ENCODE data around the gene LETM1. TPM values are rescaled to one million over a fixed set of nuclear protein-coding genes. Genes with fewer than 3 reads are reported as not detected.

The LETM1 gene
- total RNA-seq, 2 donors from 2014 or later: 28.2 to 40.3 TPM

- ATAC-seq (replicated peaks in 1 of 2): no peak
These were observed 92.3 kb downstream of the LETM1 start for GRCh38 chr4:1763550-1764080.

GRCh38 chr4:1763070-1763549 is 92.8 kb downstream of the LETM1 start:
- H3K27me3 Mint-ChIP-seq (ENCODE audit: low read depth): peaks cover 6% of the 10 kb centered on the region

More at GRCh38 chr4:1763550-1764080, 92.3 kb downstream of the LETM1 start:
- Mint-ChIP-seq H3K36me3 (ENCODE audit: insufficient read depth in 2 of 2) (no peaks in the 10 kb centered on the region), H3K27ac (no peak overlapping the region), H3K4me3 (no peak overlapping the region), H3K4me1 (ENCODE audit: low read depth) (peaks cover 8% of the 10 kb centered on the region), H3K9me3 (no peaks in the 10 kb centered on the region), H3K27me3 (ENCODE audit: low read depth) (peaks cover 6% of the 10 kb centered on the region)
- DNase-seq: no peak

DNA sequence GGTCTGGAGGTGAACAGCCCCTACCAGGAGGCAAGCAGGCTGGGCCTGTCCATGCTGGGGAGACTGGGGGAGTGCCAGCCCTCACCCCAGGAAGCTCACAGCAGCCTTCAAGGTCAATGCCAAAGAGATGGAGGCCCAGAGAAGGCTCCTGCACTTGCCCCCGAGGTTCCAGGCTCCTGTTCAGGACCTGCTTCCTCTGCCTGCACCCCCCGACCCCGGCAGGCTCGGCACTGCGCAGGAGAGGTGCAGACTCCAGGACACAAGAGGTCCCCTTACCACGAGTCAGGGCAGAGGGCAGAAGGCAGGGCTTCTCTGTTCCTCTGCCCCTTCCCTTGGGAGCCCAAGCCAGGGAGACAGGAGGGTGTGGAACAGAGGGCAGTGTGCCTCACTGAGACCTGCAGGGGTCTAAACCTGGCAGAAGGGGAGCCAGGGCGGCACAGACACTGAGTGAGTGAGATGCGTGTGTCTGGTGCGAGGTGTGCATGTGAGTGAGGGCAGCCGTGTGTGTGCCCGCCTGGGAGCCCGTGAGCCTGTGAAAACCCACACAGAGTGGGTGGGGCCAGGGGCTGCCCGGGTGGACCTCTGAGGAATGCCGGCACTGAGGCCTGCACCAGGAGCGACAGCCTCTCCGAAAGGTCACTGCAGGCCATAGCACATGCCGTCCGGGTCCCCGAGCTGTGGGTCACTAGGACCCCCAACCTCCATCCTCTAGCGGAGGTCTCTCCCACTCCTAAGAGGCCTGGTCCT is 93.5 kb downstream of the LETM1 start:
- no peak for DNase-seq
- H3K4me3 Mint-ChIP-seq: no peak overlapping the region
- ATAC-seq (replicated peaks in 1 of 2): no peak
- peaks cover 4% of the 10 kb centered on the region for H3K4me1 Mint-ChIP-seq (ENCODE audit: low read depth)
- no peaks in the 10 kb centered on the region for H3K9me3 Mint-ChIP-seq
- peaks cover 6% of the 10 kb centered on the region for H3K27me3 Mint-ChIP-seq (ENCODE audit: low read depth)
- H3K27ac Mint-ChIP-seq: no peak overlapping the region
- no peaks in the 10 kb centered on the region for H3K36me3 Mint-ChIP-seq (ENCODE audit: insufficient read depth in 2 of 2)

More at GRCh38 chr4:1763070-1763549, 92.8 kb downstream of the LETM1 start:
- Mint-ChIP-seq H3K27ac (no peak overlapping the region), H3K4me1 (ENCODE audit: low read depth) (peaks cover 4% of the 10 kb centered on the region), H3K4me3 (no peak overlapping the region), H3K36me3 (ENCODE audit: insufficient read depth in 2 of 2) (no peaks in the 10 kb centered on the region), H3K9me3 (no peaks in the 10 kb centered on the region)
- no peak for DNase-seq
- ATAC-seq (replicated peaks in 1 of 2): no peak

Other genes with a start within 250 kb of the LETM1 start
- gene FAM53A, start 171.8 kb downstream of the LETM1 start, total RNA-seq: 1 to 10 TPM; 1.4 to 4.0 TPM
- gene SLBP, start 143.8 kb downstream of the LETM1 start, total RNA-seq: 10 to 100 TPM; 56.4 to 63.1 TPM
- gene TMEM129, start 134.8 kb downstream of the LETM1 start, total RNA-seq: 10 to 100 TPM; 20.4 to 22.1 TPM
- gene TACC3, start 134.6 kb downstream of the LETM1 start, total RNA-seq: 100 to 1,000 TPM; 172 to 206 TPM
- under 1 TPM in 1 of 2 donors, not detected in 1; 0.36 TPM for gene FGFR3, start 62.9 kb downstream of the LETM1 start, total RNA-seq
- gene NSD2, start 15.2 kb upstream of the LETM1 start, total RNA-seq: 100 to 1,000 TPM; 232 to 268 TPM
- 10 to 100 TPM; 40.8 to 57.4 TPM for gene NELFA, start 152.8 kb upstream of the LETM1 start, total RNA-seq
- 1 to 10 TPM in 1 of 2 donors, under 1 TPM in 1; 0.51 to 1.5 TPM for gene NAT8L, start 203.2 kb upstream of the LETM1 start, total RNA-seq

All from activated T-cell treated with anti-CD3 and anti-CD28 coated beads, Interleukin-2, amount 50 U/mL, for 72 hours (primary cell).